Loucy (cell line): ENCODE results near the gene CDC42BPB.

Experiments
- H2AFZ ChIP-seq: fragments of 200-600 bp; sonication (generic); 2 replicates; pipeline ENCODE4 v1.6.0; 2016; ENCODE audit warnings: antibody characterized with exemption, mild to moderate bottlenecking, low read length, moderate library complexity
- H3F3A ChIP-seq: fragments of 200-600 bp; 2 replicates; pipeline ENCODE4 v1.6.0; 2016; ENCODE audit warnings: antibody characterized with exemption, low read depth, mild to moderate bottlenecking
- H3K27me3 ChIP-seq: fragments of 200-600 bp; sonication (generic); 2 replicates; pipeline ENCODE4 v1.6.1; 2014; ENCODE audit warnings: low read length, mild to moderate bottlenecking; ENCODE audit not compliant: insufficient read depth, poor library complexity, severe bottlenecking
- H3K36me3 ChIP-seq: fragments of 200-600 bp; sonication (generic); 2 replicates; pipeline ENCODE4 v1.6.1; 2016; ENCODE audit warnings: low read length; ENCODE audit not compliant: insufficient read depth
- H3K4me1 ChIP-seq: fragments of 200-600 bp; sonication (generic); 2 replicates; pipeline ENCODE4 v1.5.1; 2014; ENCODE audit warnings: low read length, mild to moderate bottlenecking; ENCODE audit not compliant: insufficient read depth, poor library complexity, severe bottlenecking
- H3K4me2 ChIP-seq: fragments of 200-600 bp; sonication (generic); 2 replicates; pipeline ENCODE4 v1.6.0; 2014; ENCODE audit warnings: antibody characterized with exemption, low read length, low read depth, mild to moderate bottlenecking; ENCODE audit not compliant: poor library complexity, severe bottlenecking
- H3K4me3 ChIP-seq: fragments of 200-600 bp; sonication (generic); 2 replicates; pipeline ENCODE4 v1.5.1; 2014; ENCODE audit warnings: low read length, mild to moderate bottlenecking, mixed read lengths; ENCODE audit not compliant: poor library complexity, severe bottlenecking
- H3K79me2 ChIP-seq: fragments of 200-600 bp; sonication (generic); 2 replicates; pipeline ENCODE4 v1.6.1; 2014; ENCODE audit warnings: low read length; ENCODE audit not compliant: insufficient read depth
- H3K9ac ChIP-seq: fragments of 200-600 bp; sonication (generic); 2 replicates; pipeline ENCODE4 v1.6.0; 2014; ENCODE audit warnings: mild to moderate bottlenecking, low read depth, low read length, moderate library complexity; ENCODE audit not compliant: poor library complexity, severe bottlenecking
- H3K9me2 ChIP-seq: fragments of 200-600 bp; sonication (generic); replicated peaks from 2 replicates; pipeline ENCODE4 v1.6.1; 2016; ENCODE audit warnings: low read depth, low read length, mixed read lengths
- H3K9me3 ChIP-seq: fragments of 200-600 bp; sonication (generic); 2 replicates; pipeline ENCODE4 v1.6.1; 2014; ENCODE audit warnings: mild to moderate bottlenecking, antibody characterized with exemption, low read length, low read depth; ENCODE audit not compliant: insufficient read depth
- H4K20me1 ChIP-seq: fragments of 200-600 bp; sonication (generic); 2 replicates; pipeline ENCODE4 v1.6.0; 2014; ENCODE audit warnings: antibody characterized with exemption, low read length, mild to moderate bottlenecking; ENCODE audit not compliant: insufficient read depth, poor library complexity, severe bottlenecking
- CTCF ChIP-seq: fragments of 200-600 bp; sonication (generic); conservative IDR thresholded peaks from 2 replicates; pipeline ENCODE4 v1.5.1; 2014; ENCODE audit warnings: mild to moderate bottlenecking, antibody characterized with exemption, low read length
- EZH2phosphoT487 ChIP-seq: fragments of 200-600 bp; IDR thresholded peaks from 2 replicates; pipeline ENCODE4 v1.6.1; 2018; ENCODE audit warnings: antibody characterized with exemption, mild to moderate bottlenecking, moderate library complexity, borderline replicate concordance

CDC42BPB gene

GRCh38 chr14:102900631-102901571, 156.4 kb downstream of the CDC42BPB start:
- no peak overlapping the region for H3K4me2 ChIP-seq
- H4K20me1 ChIP-seq = no peaks in the 10 kb centered on the region
- TF ChIP-seq CTCF = no peak
- TF ChIP-seq EZH2phosphoT487 = no peak
- no peaks in the 10 kb centered on the region for H3K79me2 ChIP-seq
- H2AFZ ChIP-seq = no peak overlapping the region
- no peak overlapping the region for H3K9ac ChIP-seq
- H3K4me3 ChIP-seq = no peak overlapping the region
- no peaks in the 10 kb centered on the region for H3F3A ChIP-seq
- peaks cover 8% of the 10 kb centered on the region; the same call in 1 of the 2 replicates for H3K36me3 ChIP-seq
- H3K4me1 ChIP-seq = no peaks in the 10 kb centered on the region
- H3K9me2 ChIP-seq = no peaks in the 10 kb centered on the region
- no peaks in the 10 kb centered on the region for H3K27me3 ChIP-seq
- no peaks in the 10 kb centered on the region for H3K9me3 ChIP-seq

GRCh38 chr14:102899516-102899900, 157.8 kb downstream of the CDC42BPB start:
- H3F3A ChIP-seq = no peaks in the 10 kb centered on the region
- no peaks in the 10 kb centered on the region for H4K20me1 ChIP-seq
- H3K4me1 ChIP-seq = no peaks in the 10 kb centered on the region
- no peaks in the 10 kb centered on the region; the same call in 1 of the 2 replicates for H3K36me3 ChIP-seq
- H3K9me2 ChIP-seq = no peaks in the 10 kb centered on the region
- H3K4me3 ChIP-seq = no peak overlapping the region
- H3K9me3 ChIP-seq = no peaks in the 10 kb centered on the region
- no peak overlapping the region for H3K9ac ChIP-seq
- H3K79me2 ChIP-seq = no peaks in the 10 kb centered on the region
- no peak overlapping the region for H3K4me2 ChIP-seq
- no peaks in the 10 kb centered on the region for H3K27me3 ChIP-seq
- H2AFZ ChIP-seq = no peak overlapping the region
- TF ChIP-seq CTCF (no peak), EZH2phosphoT487 (no peak)

GRCh38 chr14:102898776-102899515, 158.4 kb downstream of the CDC42BPB start:
- Histone ChIP-seq H3K27me3 (no peaks in the 10 kb centered on the region), H3K36me3 (no peaks in the 10 kb centered on the region; the same call in 1 of the 2 replicates), H3K9me3 (no peaks in the 10 kb centered on the region), H4K20me1 (no peaks in the 10 kb centered on the region), H3K4me3 (no peak overlapping the region), H3K4me1 (no peaks in the 10 kb centered on the region), H3K9me2 (no peaks in the 10 kb centered on the region), H3K9ac (no peak overlapping the region), H3K4me2 (no peak overlapping the region), H2AFZ (no peak overlapping the region), H3K79me2 (no peaks in the 10 kb centered on the region), H3F3A (no peaks in the 10 kb centered on the region)
- no peak for TF ChIP-seq EZH2phosphoT487
- TF ChIP-seq CTCF = no peak
